SK-MEL-5 (cell line): ENCODE data around the gene TMCC1. TPM values are rescaled to one million over a fixed set of nuclear protein-coding genes. Genes with fewer than 3 reads are reported as not detected.
"Not testable (repeated sequence)": the region's sequence is repeated elsewhere in the genome, so short reads cannot be mapped to it uniquely, and the experiment has no call there.

Experiments
- DNase-seq: peaks from one replicate; pipeline ENCODE4 v3.0.0-alpha.2; 2016; ENCODE audit warnings: low read depth, low spot score
- in situ Hi-C: cut with HindIII; loops from 2 replicates; pipeline ENCODE4 v1.10.0; 2016; ENCODE audit warnings: low sequenced_read_pairs, high pct_unique_total_duplicates, low pct_unique_long_range_greater_than_20kb
- total RNA-seq: library from RNA; depleted of rRNA; stranded (reverse); fragments of >200 nt; shearing (Covaris generic); gene quantifications from 2 replicates; pipeline ENCODE4 v1.2.3, GENCODE V29; 2014

The TMCC1 gene
- total RNA-seq, 1 experiment from 2014 or later = 9.2 TPM

- in situ Hi-C loops, DNase-seq: not testable (repeated sequence)
Observed at GRCh38 chr3:129909235-129909634, 15.7 kb upstream of the TMCC1 start.

- in situ Hi-C loops = no loop called here
Observed at GRCh38 chr3:129908417-129908816, 14.9 kb upstream of the TMCC1 start.

GRCh38 chr3:129901272-129901671 lies 7.8 kb upstream of the TMCC1 start:
- DNase-seq, in situ Hi-C loops: not testable (repeated sequence)

More at GRCh38 chr3:129908417-129908816, 14.9 kb upstream of the TMCC1 start:
- DNase-seq = no peak

GRCh38 chr3:129897026-129897425 lies 3.5 kb upstream of the TMCC1 start:
- DNase-seq = no peak
- in situ Hi-C loops = no loop called here

- no peak for DNase-seq
- in situ Hi-C loops = no loop called here
Observed at GRCh38 chr3:129892857-129893580, 492 bp downstream of the TMCC1 start.

DNA sequence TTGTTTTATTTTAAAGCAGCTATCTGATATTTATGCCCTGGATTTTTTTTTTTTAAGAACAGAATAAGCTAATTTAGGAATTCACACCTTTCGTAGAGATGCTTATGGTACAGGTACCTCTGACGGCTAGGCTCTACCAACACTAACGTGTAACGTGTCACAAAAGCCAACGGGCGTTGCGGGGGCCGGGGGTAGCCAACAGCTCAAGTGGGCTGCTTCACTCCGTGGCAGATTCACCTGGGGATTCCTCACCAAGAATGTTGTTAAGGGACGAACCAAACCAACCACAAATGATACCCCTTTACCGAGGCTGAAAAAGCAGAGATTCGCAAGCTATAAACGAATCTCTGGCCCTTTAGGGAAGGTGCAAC lies 1.0 kb downstream of the TMCC1 start:
- in situ Hi-C loops = no loop called here
- no peak for DNase-seq

- in situ Hi-C loops = no loop called here
- no peak for DNase-seq
Observed at GRCh38 chr3:129890891-129891290, 2.6 kb downstream of the TMCC1 start.

GRCh38 chr3:129890125-129890524 lies 3.4 kb downstream of the TMCC1 start:
- peak; percentile 6 for DNase-seq
- in situ Hi-C loops = no loop called here

- no peak for DNase-seq
- in situ Hi-C loops = no loop called here
Observed at GRCh38 chr3:129888771-129889170, 4.7 kb downstream of the TMCC1 start.

- DNase-seq = no peak
- in situ Hi-C loops = no loop called here
Observed at GRCh38 chr3:129881261-129881660, 12.2 kb downstream of the TMCC1 start.

GRCh38 chr3:129878355-129878754 lies 15.2 kb downstream of the TMCC1 start:
- in situ Hi-C loops = no loop called here
- no peak for DNase-seq

DNA sequence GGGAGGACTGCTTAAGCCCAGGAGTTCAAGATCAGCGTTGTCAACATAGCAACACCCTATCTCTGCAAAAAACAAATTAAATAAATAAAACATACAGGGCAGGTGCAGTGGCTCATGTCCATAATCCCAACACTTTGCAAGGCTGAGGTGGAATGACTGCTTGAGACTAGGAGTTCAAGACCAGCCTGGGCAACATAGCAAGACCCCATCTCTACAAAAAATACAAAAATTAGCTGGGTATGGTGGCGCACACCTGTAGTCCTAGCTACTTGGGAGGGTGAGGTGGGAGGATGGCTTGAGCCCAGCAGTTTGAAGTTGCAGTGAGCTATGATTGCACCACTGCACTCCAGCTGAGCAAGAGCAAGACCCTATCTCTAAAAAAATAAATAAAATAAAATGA lies 19.0 kb downstream of the TMCC1 start:
- in situ Hi-C loops, DNase-seq: not testable (repeated sequence)

DNA sequence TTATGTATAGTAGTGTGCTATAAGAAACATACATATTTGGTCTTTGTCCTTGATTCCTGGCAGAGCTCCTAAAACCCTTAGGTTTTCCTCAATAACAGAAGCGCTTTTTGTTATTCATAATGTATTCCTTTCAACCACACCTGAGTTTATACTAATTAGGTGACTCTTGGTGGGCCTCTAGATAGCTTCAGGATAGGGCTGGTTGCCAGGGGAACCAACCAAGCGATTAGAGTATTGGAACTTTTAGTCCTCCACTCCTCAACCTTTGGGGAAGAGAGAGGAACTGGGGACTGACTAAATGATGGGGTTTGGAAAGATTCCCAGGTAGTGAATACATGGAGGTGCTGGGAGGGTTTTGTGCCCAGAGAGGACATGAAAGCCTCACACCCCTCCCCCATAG lies 24.6 kb downstream of the TMCC1 start:
- in situ Hi-C loops = no loop called here
- DNase-seq = no peak

- in situ Hi-C loops = no loop called here
- no peak for DNase-seq
Observed at GRCh38 chr3:129867506-129868124, 25.9 kb downstream of the TMCC1 start.

- no peak for DNase-seq
- in situ Hi-C loops = no loop called here
Observed at GRCh38 chr3:129865806-129866205, 27.7 kb downstream of the TMCC1 start.

GRCh38 chr3:129864519-129864918 lies 29.0 kb downstream of the TMCC1 start:
- no peak for DNase-seq
- in situ Hi-C loops = no loop called here

DNA sequence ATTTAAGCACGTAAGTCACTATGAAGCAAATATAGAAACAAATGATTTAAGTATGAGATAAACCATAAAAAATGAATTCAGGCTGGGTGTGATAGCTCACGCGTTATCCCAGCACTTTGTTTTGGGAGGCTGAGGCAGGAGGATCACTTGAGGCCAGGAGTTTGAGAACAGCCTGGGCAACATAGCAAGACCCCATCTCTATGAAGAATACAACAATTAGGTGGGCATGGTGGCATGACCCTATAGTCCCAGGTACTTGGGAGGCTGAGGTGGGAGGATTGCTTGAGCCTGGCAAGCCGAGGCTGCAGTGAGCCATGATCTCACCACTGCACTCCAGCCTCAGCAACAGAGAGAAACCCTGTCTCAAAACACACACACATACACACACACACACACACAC lies 34.2 kb downstream of the TMCC1 start:
- in situ Hi-C loops = no loop called here
- DNase-seq = no peak

- in situ Hi-C loops = no loop called here
- DNase-seq = no peak
Observed at GRCh38 chr3:129857899-129858298, 35.6 kb downstream of the TMCC1 start.

DNA sequence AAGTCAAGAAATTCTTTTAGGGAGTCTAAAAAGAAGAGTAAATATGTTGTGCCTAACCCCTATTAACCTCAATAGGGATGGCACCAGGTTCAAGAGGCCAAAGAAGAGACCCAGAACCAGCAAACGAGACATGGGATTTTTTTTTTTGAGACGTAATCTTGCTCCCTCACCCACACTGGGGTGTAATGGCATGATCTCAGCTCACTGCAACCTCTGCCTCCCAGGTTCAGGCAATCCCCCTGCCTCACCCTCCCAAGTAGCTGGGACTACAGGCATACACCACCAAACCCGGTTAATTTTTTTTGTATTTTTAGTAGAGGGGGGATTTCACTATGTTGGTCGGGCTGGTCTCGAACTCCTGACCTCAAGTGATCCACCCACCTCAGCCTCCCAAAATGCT lies 36.7 kb downstream of the TMCC1 start:
- in situ Hi-C loops, DNase-seq: not testable (repeated sequence)
